ENCODE measurements around the gene NARF. TPM values are rescaled to one million over a fixed set of nuclear protein-coding genes. Genes with fewer than 3 reads are reported as not detected.

NARF gene
- total and polyA plus RNA-seq, 2 of the 8 experiments (the other 6 are each of a cell fraction or from before 2014, with no cell fraction given) = 97.4 to 131 TPM

- Histone ChIP-seq H3K4me2 (ENCODE audit: insufficient read depth in 1 of 2, low read depth in 2 of 2, low read length in 2 of 2) (no peak overlapping the region), H2BK12ac (ENCODE audit: low read depth, low read length) (no peak overlapping the region), H4K5ac (ENCODE audit: insufficient read length, low read depth, low read length) (no peak overlapping the region), H4K91ac (replicated peaks; ENCODE audit: insufficient read length, low read length) (no peak overlapping the region), H3K4me1 (replicated peaks in 1 of 4; ENCODE audit: control insufficient read depth in 3 of 4, insufficient read depth in 4 of 4, low read length in 3 of 4) (peaks cover 0 to 3% (median under 1%) of the 10 kb centered on the region in 4 experiments; a peak in 2 of 7 replicates), H3K27ac (ENCODE audit: low read depth, low read length) (no peak overlapping the region), H2AFZ (ENCODE audit: low read length) (no peak overlapping the region), H2AK5ac (ENCODE audit: low read depth, low read length) (no peak overlapping the region), H2BK120ac (replicated peaks; ENCODE audit: low read depth, low read length) (no peak overlapping the region), H3K79me1 (ENCODE audit: low read depth, low read length) (0 out of 2 replicates have a peak, but pooled peaks cover 4% of the 10 kb centered on the region), H4K20me1 (replicated peaks in 1 of 2; ENCODE audit: control insufficient read depth in 1 of 2, insufficient read depth in 2 of 2, low read length in 2 of 2) (peaks cover 3 to 16% of the 10 kb centered on the region in 2 experiments), H3K9ac (replicated peaks in 1 of 4; ENCODE audit: extremely low read depth in 1 of 4, low read depth in 3 of 4, low read length in 3 of 4) (no peak overlapping the region), H3K9me3 (ENCODE audit: insufficient read depth in 2 of 2, low read depth in 1 of 2, low read length in 1 of 2) (no peaks in the 10 kb centered on the region), H2BK20ac (ENCODE audit: low read length) (no peak overlapping the region), H2BK5ac (ENCODE audit: low read depth, low read length) (no peak overlapping the region), H3K23ac (ENCODE audit: insufficient read length) (no peak overlapping the region), H3K14ac (ENCODE audit: insufficient read length) (no peak overlapping the region), H3K56ac (replicated peaks; ENCODE audit: insufficient read length, low read depth, low read length) (no peak overlapping the region), H3K4ac (replicated peaks; ENCODE audit: insufficient read length, low read depth, low read length) (no peak overlapping the region), H3K27me3 (replicated peaks in 1 of 4; ENCODE audit: control insufficient read depth in 3 of 4, extremely low read depth in 1 of 4, insufficient read depth in 3 of 4, low read length in 3 of 4) (no peaks in the 10 kb centered on the region), H4K8ac (ENCODE audit: extremely low read depth, insufficient read depth, low read length) (no peak overlapping the region), H2BK15ac (ENCODE audit: low read length) (no peak overlapping the region), H3K18ac (ENCODE audit: extremely low read depth, low read length) (no peak overlapping the region), H3K79me2 (ENCODE audit: control insufficient read depth in 1 of 2, insufficient read depth in 2 of 2, low read length in 2 of 2) (peaks cover 0 to 3% of the 10 kb centered on the region in 2 experiments; a peak in 1 of 4 replicates), H3K36me3 (ENCODE audit: control insufficient read depth in 2 of 4, insufficient read depth in 4 of 4, low read length in 3 of 4) (peaks cover 21 to 33% (median 26%) of the 10 kb centered on the region in 4 experiments), H3K4me3 (ENCODE audit: extremely low read depth in 1 of 4, insufficient read depth in 2 of 4, low read depth in 3 of 4, low read length in 4 of 4) (no peak overlapping the region), H3K23me2 (ENCODE audit: low read depth, low read length) (peaks cover 2% of the 10 kb centered on the region; the same call in 1 of the 2 replicates)
- no peak for TF ChIP-seq RFX5 (IDR thresholded peaks at IDR 0.05; ENCODE audit: borderline replicate concordance, low read depth, low read length)
- FAIRE-seq (no peak), DNase-seq (ENCODE audit: low read depth in 1 of 2, low spot score in 2 of 2) (no peak)
- POLR2A ChIA-PET (ENCODE audit: partially characterized antibody) = no interaction called here
- WGBS, 2 experiments (ENCODE audit: extremely low coverage in 1 of 2, insufficient coverage in 1 of 2, insufficient read length in 1 of 2, insufficient replicate concordance in 2 of 2, low coverage in 1 of 2, low lambda C conversion rate in 2 of 2, missing lambda C conversion rate in 1 of 2) = 93% methylated on average over 6 of the region's 6 CpGs; no CpG with 5 or more reads in 1 of the 2 experiments
- CTCF ChIA-PET (ENCODE audit: partially characterized antibody) = interaction anchor here (1.6 to 2.5 kb wide), 2 partner anchors 10 to 18 kb away, joined by 5 to 8 read pairs; no protein-coding TSS in a partner anchor
Measured at GRCh38 chr17:82463391-82463790, 4.8 kb downstream of the NARF start.
